Duodenal mucosa (tissue), 2 donors: ENCODE measurements around the gene PSMD9.
"Not testable (repeated sequence)": the region's sequence is repeated elsewhere in the genome, so short reads cannot be mapped to it uniquely, and the experiment has no call there.

Experiments
- H3K27ac ChIP-seq: one replicate; pipeline ENCODE4 v1.7.0; 2013; ENCODE audit warnings: low read depth, low read length
- H3K27me3 ChIP-seq, 2 donors: one replicate each; pipeline ENCODE4 v1.7.0; 2013; ENCODE audit warnings: low read length in 2 of 2, control low read depth in 1 of 2; ENCODE audit not compliant: insufficient read depth in 2 of 2, control insufficient read depth in 1 of 2
- H3K36me3 ChIP-seq, 2 donors: one replicate each; pipeline ENCODE4 v1.7.0; 2013; ENCODE audit warnings: low read length in 2 of 2, control low read depth in 1 of 2; ENCODE audit not compliant: insufficient read depth in 2 of 2, control insufficient read depth in 1 of 2
- H3K4me1 ChIP-seq, 2 donors: one replicate each; pipeline ENCODE4 v1.7.0; 2013; ENCODE audit warnings: low read length in 2 of 2, control low read depth in 1 of 2; ENCODE audit not compliant: insufficient read depth in 2 of 2, control insufficient read depth in 1 of 2
- H3K4me3 ChIP-seq, 2 donors: one replicate each; pipeline ENCODE4 v1.7.0; 2013; ENCODE audit warnings: low read length in 2 of 2, low read depth in 1 of 2
- H3K9ac ChIP-seq, 2 donors: one replicate each; pipeline ENCODE4 v1.7.0; 2013; ENCODE audit warnings: low read length in 2 of 2, low read depth in 1 of 2
- H3K9me3 ChIP-seq, 2 donors: one replicate each; pipeline ENCODE4 v1.7.0; 2013; ENCODE audit warnings: low read length in 2 of 2, control low read depth in 1 of 2; ENCODE audit not compliant: control insufficient read depth in 1 of 2

Gene PSMD9

GRCh38 chr12:121874071-121874470, 14.5 kb upstream of the PSMD9 start:
- H3K9ac ChIP-seq = no peak overlapping the region
- no peak overlapping the region for H3K4me3 ChIP-seq
- H3K27me3 ChIP-seq = no peaks in the 10 kb centered on the region
- no peaks in the 10 kb centered on the region for H3K9me3 ChIP-seq
- H3K27ac ChIP-seq = no peak overlapping the region
- no peaks in the 10 kb centered on the region for H3K36me3 ChIP-seq
- H3K4me1 ChIP-seq = peaks cover 0 to 4% of the 10 kb centered on the region in 2 donors

GRCh38 chr12:121875582-121875981, 13.0 kb upstream of the PSMD9 start:
- no peak overlapping the region for H3K27ac ChIP-seq

DNA sequence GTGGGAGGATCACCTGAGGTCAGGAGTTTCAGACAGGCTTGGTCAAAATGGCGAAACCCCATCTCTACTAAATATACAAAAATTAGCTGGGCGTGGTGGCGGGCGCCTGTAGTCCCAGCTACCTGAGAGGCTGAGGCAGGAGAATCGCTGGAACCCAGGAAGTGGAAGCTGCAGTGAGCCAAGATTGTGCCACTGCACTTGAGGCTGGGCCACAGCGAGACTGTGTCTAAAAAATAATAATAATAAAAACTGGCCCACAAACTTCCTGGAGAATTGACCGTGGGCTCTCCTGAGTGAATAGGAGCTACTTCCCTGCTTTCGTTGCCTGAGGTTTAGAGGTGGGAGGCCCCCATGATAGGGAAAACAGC, 12.5 kb upstream of the PSMD9 start:
- not testable (repeated sequence) for H3K4me3 ChIP-seq, H3K27me3 ChIP-seq, H3K36me3 ChIP-seq, H3K9ac ChIP-seq, H3K4me1 ChIP-seq, H3K27ac ChIP-seq, H3K9me3 ChIP-seq

More at GRCh38 chr12:121875582-121875981, 13.0 kb upstream of the PSMD9 start:
- no peaks in the 10 kb centered on the region for H3K9me3 ChIP-seq
- H3K4me1 ChIP-seq = peaks cover 0 to 4% of the 10 kb centered on the region in 2 donors
- H3K27me3 ChIP-seq = no peaks in the 10 kb centered on the region
- no peak overlapping the region for H3K9ac ChIP-seq
- no peak overlapping the region for H3K4me3 ChIP-seq
- H3K36me3 ChIP-seq = no peaks in the 10 kb centered on the region

DNA sequence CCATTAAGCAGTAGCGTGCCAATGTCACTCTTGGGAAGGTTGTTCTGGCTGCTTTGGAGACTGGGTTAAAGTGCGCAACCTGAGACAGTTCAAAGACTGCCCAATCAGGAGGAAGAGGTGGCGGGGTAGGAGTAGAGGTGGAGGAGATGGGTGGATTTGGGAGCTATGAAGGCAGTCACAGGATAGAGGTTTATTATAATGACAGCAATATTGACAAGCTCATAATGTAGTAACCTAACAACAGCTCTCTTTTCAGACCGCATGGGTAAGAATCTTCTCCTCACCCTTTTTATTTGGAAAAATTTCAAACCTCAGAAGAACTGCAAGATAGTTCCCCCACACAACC, 5.3 kb upstream of the PSMD9 start:
- H3K27ac ChIP-seq = no peak overlapping the region
- H3K9me3 ChIP-seq = no peaks in the 10 kb centered on the region
- no peaks in the 10 kb centered on the region for H3K27me3 ChIP-seq
- H3K4me3 ChIP-seq = no peak overlapping the region
- no peaks in the 10 kb centered on the region for H3K36me3 ChIP-seq
- no peak overlapping the region for H3K9ac ChIP-seq
- peaks cover 3% of the 10 kb centered on the region in 2 donors for H3K4me1 ChIP-seq

DNA sequence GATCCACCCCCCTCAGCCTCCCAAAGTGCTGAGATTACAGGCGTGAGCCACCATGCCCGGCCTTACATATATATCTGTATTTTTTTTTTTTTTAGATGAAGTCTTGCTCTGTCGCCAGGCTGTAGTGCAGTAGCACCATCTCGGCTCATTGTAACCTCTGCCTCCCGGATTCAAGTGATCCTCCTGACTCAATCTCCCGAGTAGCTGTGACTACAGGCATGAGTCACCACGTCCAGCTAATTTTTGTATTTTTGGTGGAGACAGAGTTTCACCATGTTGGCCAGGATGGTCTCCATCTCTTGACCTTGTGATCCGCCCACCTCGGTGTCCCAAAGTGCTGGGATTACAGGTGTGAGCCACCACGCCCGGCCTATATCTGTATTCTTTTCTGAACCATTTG, 3.5 kb upstream of the PSMD9 start:
- not testable (repeated sequence) for H3K9ac ChIP-seq, H3K27me3 ChIP-seq, H3K36me3 ChIP-seq, H3K9me3 ChIP-seq, H3K4me3 ChIP-seq, H3K27ac ChIP-seq
- H3K4me1 ChIP-seq = peaks cover 12 to 14% of the 10 kb centered on the region in 2 donors

GRCh38 chr12:121888083-121888477, 510 bp upstream of the PSMD9 start:
- no peak overlapping the region for H3K27ac ChIP-seq
- H3K27me3 ChIP-seq = no peaks in the 10 kb centered on the region
- H3K4me3 ChIP-seq = peak overlapping the region; percentile 91 to 94
- H3K9ac ChIP-seq = peak overlapping the region; percentile 21 to 40
- peaks cover 0 to 2% of the 10 kb centered on the region in 2 donors for H3K36me3 ChIP-seq
- H3K4me1 ChIP-seq = peaks cover 18 to 21% of the 10 kb centered on the region in 2 donors
- no peaks in the 10 kb centered on the region for H3K9me3 ChIP-seq

- peak overlapping the region; percentile 94 for H3K27ac ChIP-seq
- peaks cover 30 to 33% of the 10 kb centered on the region in 2 donors for H3K4me1 ChIP-seq
These were observed 659 bp downstream of the PSMD9 start for GRCh38 chr12:121889274-121889624.

DNA sequence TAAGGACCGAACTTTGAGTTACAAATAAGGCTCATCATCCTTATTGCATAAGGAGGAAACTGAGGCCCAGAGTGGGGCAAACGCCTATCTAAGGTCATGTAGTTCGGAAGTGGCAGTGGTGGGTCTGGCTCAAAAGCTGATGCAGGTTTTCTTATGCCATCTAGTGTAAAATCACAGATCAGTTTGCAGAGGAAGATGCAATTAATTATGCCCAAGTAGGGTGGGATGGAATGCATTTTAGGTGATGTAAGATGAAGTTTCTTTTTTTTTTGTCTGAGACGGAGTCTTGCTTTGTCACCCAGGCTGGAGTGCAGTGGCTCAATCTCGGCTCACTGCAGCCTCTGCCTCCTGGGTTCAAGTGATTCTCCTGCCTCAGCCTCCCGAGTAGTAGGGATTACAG, 1.1 kb downstream of the PSMD9 start:
- H3K36me3 ChIP-seq = peaks cover 0 to 10% of the 10 kb centered on the region in 2 donors
- H3K9me3 ChIP-seq, H3K27ac ChIP-seq, H3K27me3 ChIP-seq: not testable (repeated sequence)
- H3K9ac ChIP-seq = peak overlapping the region; percentile 76 to 92
- H3K4me3 ChIP-seq = peak overlapping the region; percentile 91 to 94
- peaks cover 33 to 37% of the 10 kb centered on the region in 2 donors for H3K4me1 ChIP-seq

More at GRCh38 chr12:121889274-121889624, 659 bp downstream of the PSMD9 start:
- H3K36me3 ChIP-seq = peaks cover 0 to 6% of the 10 kb centered on the region in 2 donors
- peak overlapping the region; percentile 91 to 94 for H3K4me3 ChIP-seq
- no peaks in the 10 kb centered on the region for H3K27me3 ChIP-seq
- H3K9ac ChIP-seq = peak overlapping the region; percentile 76 to 92
- no peaks in the 10 kb centered on the region for H3K9me3 ChIP-seq

DNA sequence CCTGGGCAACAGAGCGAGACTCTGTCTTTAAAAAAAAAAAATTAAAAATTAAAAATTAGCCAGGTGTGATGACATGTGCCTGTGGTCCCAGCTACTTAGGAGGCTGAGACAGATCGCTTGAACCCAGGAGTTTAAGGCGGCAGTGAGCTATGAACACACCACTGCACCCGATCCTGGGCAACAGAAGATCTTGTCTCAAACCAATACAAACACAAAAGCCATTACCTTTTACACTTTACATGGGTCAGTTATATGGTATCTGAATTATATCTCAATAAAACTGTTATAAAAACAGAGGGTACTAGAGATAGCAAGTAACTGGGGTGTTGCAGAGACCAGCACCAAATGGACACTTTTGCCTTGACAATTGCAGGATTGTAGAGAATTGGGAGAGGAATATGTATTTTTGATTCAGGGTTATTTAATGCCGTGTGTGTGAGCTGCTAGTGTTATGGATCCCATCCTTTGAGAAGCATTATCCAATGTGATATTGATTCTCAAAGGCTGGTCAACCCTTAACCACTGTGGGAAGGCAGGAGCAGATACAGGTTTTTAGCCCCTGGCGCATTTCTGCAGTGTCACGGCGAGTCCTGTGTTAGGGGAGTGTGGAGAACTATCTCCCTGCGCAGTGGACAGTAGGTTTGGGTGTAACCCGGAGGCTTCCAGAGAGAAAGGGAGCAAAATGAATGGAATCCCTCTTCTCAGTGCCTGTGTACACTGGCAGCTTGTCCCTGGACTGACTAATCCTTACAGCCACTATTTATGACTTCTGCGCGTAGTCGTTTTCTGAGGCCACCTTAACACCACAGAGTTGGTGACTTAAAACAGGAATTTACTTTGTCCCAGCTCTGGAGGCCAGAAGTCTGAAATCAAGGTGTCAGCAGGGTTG, 4.3 kb downstream of the PSMD9 start:
- no peaks in the 10 kb centered on the region for H3K9me3 ChIP-seq
- peaks cover 33 to 37% of the 10 kb centered on the region in 2 donors for H3K4me1 ChIP-seq
- H3K27me3 ChIP-seq = no peaks in the 10 kb centered on the region
- H3K4me3 ChIP-seq = no peak overlapping the region
- no peak overlapping the region for H3K9ac ChIP-seq
- peaks cover 8 to 32% of the 10 kb centered on the region in 2 donors for H3K36me3 ChIP-seq
- no peak overlapping the region for H3K27ac ChIP-seq

DNA sequence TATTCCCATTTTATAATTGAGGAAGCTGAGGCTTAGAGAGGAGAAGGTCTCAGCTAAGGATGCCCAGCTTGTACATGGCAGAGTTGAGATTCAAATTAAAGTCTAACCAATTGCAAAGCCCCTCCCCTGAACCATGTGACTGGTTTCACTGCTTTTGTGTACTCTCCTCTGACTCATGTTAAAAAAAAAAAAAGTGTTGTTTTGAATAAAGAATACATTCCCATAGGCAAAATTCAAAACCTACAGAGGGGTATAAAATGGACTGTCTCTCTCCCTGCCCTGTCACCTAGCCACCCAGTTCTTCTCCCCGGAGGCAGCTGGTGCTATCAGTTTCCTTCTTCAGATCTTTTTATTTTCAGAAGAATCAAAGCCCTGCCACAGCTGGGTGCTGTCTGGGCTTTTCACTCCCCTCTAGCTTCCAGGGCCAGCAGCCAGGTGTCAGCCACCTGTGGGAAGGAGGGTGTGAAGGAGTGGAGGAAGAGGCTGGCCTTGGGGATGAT, 5.4 kb downstream of the PSMD9 start:
- no peaks in the 10 kb centered on the region for H3K9me3 ChIP-seq
- peaks cover 10 to 39% of the 10 kb centered on the region in 2 donors for H3K36me3 ChIP-seq
- H3K4me1 ChIP-seq = peaks cover 29 to 34% of the 10 kb centered on the region in 2 donors
- no peak overlapping the region for H3K9ac ChIP-seq
- no peak overlapping the region for H3K27ac ChIP-seq
- H3K4me3 ChIP-seq = no peak overlapping the region
- no peaks in the 10 kb centered on the region for H3K27me3 ChIP-seq
